ENCODE measurements around the gene TM9SF3.
"Not testable (repeated sequence)": the region's sequence is repeated elsewhere in the genome, so short reads cannot be mapped to it uniquely, and the experiment has no call there.

Gene TM9SF3

DNA sequence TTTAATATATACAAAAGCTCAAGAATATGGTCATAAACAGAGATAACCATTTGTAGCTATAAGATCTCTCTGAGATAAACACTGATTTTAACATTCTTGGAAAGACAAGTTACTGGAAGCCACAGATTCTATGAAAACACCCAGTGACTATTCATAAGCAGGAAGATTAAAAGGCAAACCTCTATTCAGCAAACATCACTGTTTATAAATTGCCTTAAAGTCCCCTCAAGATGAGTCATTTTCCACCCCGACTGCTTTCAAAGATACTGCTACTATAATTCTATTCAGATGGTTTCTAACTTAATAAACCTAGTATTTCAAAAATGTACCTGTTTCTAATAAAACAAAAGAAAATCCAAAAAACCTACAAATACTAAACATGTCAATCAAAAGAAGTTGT lies 21.0 kb downstream of the TM9SF3 start:
- DNase-seq: no peak

DNA sequence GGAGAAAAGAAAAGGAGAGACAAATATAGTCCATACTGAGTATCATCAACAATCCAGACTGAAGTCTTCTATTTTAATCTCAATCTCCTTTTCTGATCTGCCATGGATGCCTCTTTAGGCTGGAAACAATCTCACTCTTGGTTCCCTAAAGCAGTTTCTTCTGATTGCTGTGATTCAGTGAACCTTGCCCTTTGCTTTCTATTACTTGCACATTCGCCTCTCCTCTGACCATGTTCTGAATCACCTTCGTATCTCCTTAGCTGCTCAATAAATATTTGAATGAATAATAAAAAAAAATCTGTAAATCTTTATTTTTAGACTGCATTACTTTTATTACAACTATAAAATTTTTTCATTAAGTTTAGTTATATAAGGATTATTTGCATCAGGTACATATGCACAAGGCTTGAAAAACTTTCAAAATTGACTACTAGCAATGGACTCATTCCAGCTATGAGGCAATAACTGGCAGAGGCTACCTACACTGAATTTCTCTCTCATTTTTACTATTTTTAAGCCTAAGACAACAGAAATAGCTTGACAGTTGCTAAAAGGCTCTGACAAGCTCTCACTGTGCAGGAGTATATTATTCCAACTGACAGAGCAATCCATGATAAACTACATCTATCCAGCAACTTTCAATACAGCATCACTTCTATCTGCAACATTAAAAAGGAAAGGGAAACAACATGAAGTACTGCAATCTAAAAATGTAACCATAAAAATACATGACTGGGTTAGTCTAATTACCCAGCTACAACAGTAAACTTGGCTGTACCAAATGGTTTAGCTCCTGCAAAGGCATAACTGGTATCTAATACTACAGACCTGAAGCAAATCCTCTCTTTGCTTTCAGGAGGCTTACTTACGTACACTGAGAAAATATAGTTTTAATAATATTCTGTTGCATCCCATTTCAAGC lies 25.6 kb downstream of the TM9SF3 start:
- DNase-seq: no peak

DNA sequence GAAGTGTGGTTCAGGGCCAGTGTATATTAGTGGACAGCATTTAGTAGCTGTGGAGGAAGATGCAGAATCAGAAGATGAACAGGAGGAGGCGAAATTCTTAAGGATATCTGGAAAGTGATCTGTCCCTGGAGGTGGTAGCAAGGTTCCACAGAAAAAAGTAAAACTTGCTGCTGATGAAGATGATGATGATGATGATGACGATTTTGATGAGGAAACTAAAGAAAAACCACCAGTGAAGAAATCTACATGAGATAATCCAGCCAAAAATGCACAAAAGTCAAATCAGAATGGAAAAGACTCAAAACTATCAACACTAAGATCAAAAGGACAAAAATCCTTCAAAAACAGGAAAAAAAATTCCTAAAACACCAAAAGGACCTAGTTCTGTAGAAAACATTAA lies 26.3 kb downstream of the TM9SF3 start:
- no peak for DNase-seq

DNA sequence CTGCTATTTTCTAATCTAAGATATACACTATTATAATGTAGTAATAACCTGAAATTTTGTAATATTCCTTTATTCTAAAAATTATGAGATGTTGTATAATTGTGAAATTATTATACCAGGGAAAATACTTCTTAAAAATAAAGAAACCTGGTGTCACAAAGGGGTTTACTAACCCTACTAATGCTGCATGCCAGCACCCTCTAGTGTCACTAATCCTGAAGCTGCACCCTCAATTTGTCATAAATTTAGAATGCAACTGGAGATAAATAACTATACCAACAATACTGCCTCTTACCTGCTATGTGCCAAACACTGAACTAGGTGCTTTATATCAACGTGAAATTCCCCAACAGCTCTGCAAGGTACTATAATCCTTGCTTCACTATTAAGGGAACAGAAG lies 30.8 kb downstream of the TM9SF3 start:
- DNase-seq: no peak

DNA sequence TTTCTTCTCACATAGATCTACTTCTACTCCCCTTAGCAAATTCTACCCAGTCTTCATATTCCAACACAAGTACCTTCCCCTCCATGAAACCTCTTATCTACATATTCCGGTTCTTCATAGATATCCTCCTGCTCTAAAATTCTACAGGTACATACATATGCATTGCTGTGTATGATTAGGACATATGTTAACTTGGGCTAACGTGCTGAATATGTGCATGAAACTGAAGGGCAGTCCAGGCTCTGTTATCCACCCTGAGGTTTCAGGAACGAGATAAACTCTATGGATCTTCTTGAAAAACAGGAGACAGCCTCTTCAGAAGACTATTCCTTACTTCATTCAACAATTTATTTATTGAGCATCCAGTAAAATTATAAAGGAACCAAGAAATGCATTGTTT lies 31.5 kb downstream of the TM9SF3 start:
- DNase-seq: no peak

DNA sequence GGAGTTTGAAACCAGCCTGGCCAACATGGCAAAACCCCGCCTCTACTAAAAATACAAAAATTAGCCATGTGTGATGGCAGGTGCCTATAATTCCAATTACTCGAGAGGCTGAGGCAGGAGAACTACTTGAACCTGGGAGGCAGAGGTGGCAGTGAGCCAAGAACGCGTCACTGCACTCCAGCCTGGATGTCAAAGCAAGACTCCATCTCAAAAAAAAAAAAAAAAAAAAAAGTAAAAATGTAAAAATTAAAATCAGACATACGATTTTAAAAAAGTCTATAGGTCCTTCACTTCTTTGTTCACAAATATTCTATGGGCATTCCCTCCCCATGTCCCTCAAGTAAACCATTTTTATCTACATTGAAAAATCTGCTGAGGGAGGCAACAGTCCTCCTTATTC lies 38.2 kb downstream of the TM9SF3 start:
- DNase-seq: no peak

DNA sequence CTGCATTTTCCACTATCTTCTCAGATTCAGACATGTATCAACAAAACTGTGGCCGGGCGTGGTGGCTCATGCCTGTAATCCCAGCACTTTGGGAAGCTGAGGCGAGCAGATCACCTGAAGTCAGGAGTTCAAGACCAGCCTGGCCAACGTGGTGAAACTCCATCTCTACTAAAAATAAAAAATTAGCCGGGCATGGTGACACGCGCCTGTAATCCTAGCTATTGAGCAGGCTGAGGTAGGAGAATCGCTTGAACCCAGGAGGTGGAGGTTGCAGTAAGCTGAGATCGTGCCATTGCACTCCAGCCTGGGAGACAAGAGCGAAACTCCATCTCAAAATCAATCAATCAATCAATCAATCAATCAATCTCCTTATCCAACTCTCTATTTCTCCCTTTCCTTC lies 41.3 kb downstream of the TM9SF3 start:
- not testable (repeated sequence) for DNase-seq

DNA sequence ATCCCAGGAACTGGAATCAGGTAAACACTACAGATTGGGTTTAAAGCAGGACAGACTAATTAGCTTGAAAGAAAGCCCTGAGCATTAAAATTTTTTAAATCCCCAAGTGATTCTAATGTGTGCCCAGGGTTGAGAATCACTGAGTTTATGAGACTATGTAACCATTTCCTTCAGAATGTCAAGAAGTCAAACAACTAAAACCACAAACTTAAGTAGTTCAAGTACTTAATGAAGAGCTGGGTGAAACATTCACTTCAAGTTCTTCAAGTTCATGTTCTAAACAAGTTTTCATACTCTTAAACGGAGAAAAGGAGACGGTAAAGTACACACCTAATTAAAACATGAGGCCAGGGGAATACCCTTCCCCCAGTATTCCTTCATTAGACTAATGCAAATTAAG lies 44.9 kb downstream of the TM9SF3 start:
- DNase-seq: no peak

DNA sequence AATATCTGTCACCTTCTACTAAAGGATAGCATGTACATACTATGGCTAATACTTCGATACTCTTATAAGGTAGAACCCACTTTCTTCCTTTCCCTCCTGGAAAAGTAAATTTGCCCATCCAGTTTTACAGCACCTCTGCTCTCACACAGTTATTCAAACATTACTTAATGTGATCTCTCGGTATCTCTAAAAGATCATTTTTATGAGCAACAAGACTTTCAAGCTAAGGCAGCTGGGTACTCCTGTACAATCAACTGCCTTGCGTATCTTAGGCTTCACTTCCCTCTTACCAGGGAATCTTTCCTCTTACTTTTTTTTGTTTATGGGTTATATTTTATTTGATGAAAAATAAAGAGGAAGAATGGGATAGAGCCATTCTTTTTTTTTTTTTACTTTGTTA lies 46.6 kb downstream of the TM9SF3 start:
- no peak for DNase-seq

DNA sequence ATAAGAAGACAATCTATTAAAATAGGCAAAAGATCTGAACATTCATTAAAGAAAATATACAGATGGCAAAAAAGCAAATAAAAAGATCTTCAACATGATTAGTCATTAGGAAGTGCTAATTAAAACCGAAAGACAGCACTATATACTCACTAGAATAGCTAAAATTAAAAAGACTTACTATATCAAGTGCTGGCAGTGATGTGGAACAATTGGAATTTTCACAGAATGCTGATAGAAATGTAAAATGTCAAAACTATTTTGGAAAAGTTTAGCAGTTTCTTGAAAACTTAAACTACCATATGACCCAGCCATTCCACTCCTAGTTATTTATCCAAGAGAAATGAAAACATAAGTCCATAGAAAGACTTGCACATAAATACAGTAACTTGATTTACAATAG lies 48.1 kb downstream of the TM9SF3 start:
- no peak for DNase-seq

DNA sequence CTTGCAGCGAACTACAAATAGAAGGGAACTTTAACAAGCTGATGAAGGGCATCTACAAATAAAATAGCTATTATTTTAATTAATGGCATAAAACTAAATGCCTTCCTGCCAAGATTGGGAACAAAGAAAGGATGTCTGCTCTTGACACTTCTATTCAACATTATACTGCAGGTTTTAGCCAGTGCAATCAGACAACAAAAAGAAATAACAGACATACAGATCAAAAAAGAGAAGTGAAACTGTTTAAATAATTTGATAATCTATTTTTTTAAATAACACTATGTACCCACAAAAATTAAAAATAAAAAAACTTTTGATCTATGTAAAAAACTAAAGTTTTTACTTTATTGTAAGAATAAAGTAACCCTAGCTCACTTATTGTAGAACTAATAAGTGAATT lies 50.7 kb downstream of the TM9SF3 start:
- no peak for DNase-seq

DNA sequence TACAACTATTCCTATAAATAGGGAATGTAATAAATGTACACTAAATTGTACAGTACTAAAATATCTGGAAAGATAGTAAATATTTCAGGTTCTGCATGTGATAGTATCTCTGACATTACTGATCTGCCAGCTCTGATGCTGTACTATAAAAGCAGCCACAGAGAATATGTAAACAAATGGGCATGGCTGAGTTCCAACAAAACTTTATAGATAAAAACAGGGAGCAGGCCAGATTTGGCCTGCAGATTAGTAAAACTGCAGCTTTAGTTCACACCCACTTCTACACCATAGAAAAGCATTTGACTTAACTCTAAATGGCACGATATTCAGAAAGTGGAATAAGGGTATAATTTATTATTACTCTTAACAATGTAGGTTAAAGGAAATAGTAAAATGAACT lies 54.3 kb downstream of the TM9SF3 start:
- DNase-seq: no peak

DNA sequence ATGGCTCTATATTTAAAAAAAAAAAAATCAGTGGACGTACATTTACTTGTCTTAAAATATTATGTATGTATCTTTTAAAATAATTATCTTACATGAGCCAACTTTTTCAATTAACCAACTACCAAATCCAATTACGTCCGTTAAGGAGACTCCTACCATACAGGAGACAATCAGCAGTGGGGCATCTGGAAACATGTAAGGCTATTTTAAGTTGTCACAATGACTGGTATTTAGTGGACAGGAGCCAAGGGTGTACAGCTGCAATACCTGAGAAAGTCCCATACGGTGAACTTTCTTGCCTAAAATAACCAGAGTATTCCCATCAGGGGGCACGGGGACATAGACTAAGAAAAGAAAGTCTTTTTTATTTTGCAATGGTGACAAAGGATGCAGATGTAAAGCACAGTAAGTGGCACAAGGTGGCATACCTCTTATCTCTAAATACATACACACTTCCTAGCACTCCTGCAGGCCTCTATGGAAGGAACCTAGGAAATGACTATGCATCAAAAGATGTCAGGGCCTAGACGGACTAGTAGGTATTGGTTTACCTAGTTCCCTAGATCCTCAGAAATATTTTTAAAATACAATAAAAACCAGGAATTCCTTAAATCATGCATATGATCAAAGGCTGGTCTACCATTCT lies 57.1 kb downstream of the TM9SF3 start:
- no peak for DNase-seq

DNA sequence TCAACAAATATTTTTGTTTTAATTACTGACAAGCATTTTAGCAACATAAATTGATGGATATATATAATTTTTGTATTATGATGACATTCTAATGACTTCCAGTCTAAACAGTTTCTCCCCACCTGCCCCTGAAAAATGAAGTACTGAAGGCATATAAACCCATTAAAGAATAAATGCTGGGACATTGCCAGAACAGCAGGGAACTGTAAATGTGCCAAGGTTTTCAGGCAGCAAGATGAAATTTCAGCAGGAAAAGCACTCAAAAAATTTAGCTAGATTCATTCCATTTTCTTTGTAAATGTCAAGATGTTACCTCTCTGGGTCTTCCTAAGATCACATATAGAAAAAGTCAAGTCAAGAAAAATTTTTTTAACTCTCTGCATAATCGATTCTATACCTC lies 62.1 kb downstream of the TM9SF3 start:
- no peak for DNase-seq

DNA sequence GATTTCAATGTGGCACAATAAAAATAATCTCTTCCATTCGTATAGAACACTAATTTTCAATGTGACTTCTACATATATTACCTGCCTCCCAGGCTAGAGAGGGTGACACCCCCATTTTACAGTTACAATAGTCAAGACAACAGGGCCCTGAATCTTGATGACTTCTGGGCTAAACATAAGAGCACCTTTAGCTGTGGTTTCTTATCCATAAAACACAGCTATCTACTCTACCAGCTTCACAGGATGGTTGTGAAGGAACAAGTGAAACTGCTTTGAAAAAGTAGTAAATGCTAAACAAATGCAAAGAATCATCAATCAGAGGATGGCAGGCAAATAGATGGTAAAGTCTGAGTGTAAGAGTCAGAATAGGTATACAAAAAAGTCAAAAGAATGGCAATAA lies 69.5 kb downstream of the TM9SF3 start:
- DNase-seq: no peak

DNA sequence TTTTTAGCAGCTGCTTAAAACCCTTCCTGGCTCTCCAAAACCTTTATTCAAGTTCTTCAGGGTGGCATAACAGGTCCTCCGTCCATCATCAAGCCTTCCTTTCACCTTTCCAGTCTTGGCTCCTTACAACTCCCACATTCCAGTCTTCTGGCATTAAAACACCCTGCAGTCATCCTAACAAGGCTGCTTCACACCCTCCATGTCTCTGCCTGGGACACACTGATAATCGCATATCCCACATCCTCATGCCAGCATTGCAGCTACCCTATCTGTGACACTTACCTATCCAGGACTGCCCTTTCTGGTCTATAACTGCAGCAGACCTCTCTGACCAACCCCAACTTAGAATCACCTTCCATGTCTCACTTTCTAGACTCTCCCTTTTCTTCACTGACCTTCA lies 70.5 kb downstream of the TM9SF3 start:
- no peak for DNase-seq

DNA sequence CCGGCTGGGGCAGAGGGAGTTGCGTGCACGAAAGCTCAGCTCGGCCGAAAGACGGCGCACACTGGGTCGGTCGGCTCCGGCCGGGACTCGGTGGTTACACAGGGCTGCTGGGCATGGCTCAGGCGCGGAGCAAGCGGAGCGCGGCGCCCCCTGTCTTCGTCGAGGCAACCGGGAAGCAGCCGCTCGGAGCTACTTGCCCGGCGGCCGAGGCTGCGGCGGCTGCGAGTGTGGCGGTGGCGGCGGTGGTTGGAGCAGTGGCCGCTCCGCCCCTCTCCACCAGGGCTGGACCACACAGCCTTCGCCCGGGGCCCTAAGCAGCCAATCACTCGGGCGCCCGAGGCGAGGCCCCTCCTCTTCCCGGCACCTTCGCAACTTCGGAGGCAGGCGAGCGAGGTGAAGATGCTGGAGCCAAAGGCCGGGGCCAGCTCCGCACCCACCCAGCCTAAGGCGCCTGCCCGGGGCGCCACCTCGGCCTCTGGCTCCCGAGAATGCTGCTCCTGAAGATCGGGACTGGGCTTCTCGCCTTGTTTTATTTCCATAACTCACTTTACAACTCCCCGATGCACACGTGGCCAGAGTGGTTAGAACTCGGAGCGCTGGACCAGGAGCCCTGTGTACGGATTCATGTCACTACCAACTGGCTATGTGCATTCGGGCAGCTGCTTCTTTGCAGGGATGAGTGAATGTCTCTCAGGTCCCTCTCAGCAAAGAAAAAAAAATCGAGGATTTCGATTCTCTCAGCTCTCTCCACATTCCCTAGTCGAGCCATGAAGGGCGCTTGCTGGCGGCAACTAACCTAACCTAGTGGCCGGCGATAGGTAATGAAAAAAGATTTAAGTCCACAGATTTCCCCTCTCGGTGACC lies 72.9 kb downstream of the TM9SF3 start, which contains the start of gene TLL2:
TSS of gene TLL2 (minus strand) at position 229 of the 864 bp plus-strand sequence. CDS start 241 bp downstream, outside the sequence.
- peak; percentile 20 for DNase-seq

DNA sequence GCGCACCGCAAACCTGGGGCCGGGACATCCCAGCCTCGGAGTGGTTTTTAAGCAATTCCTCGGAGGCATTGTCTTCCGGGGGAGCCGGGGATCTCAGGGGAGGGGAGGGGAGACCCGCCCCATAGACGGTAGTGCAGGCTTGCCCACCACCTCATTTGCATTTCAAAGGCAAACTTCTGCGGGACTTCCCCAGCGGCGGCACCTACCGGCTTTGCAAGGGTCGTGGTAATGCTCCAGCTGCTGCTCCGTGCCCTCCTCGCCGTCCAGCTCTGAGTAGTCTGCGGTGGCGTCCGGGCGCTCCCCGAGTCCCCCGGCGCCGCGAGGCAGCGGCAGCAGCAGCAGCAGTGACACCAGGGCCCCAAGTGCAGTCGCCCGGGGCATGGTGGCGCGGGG lies 73.5 kb downstream of the TM9SF3 start:
- DNase-seq: peak; percentile 29

DNA sequence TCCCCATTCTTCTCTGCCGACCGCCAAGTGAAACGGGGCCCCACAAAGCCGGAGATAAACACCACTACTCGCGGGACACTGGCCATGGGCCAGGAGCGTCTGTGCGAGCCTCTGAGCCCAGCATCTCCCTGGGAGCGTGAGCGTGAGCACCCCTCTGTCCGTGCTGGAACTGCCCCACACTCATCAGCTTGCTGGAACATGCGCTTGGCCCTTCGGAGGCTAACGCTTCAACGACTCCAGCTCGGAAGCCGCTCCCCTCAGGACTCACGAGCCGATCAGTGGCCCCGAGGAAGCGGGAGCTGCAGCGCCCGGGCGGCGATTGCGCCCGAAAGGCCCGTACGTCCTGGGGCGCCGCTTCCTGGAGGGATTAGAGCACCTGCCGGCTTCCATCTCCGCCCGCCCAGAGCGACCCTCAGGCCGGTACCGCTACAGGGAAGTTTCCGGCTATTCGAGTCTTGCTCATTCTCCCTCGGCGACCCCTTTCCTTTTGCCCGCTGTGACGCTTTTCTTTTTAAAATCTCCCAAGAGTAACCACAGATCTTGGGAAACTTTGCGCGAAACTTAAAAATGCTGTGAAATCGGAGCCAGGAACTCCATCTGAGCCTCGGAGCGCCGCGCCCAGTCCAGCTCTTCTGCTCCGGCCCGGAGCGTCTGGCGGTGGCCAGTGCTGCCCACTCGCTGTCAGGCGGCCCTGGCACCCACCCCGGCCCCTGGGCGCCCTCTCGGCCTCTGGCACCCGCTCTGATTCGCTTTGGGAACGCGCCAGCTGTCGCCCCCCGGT lies 74.1 kb downstream of the TM9SF3 start:
- DNase-seq: no peak

DNA sequence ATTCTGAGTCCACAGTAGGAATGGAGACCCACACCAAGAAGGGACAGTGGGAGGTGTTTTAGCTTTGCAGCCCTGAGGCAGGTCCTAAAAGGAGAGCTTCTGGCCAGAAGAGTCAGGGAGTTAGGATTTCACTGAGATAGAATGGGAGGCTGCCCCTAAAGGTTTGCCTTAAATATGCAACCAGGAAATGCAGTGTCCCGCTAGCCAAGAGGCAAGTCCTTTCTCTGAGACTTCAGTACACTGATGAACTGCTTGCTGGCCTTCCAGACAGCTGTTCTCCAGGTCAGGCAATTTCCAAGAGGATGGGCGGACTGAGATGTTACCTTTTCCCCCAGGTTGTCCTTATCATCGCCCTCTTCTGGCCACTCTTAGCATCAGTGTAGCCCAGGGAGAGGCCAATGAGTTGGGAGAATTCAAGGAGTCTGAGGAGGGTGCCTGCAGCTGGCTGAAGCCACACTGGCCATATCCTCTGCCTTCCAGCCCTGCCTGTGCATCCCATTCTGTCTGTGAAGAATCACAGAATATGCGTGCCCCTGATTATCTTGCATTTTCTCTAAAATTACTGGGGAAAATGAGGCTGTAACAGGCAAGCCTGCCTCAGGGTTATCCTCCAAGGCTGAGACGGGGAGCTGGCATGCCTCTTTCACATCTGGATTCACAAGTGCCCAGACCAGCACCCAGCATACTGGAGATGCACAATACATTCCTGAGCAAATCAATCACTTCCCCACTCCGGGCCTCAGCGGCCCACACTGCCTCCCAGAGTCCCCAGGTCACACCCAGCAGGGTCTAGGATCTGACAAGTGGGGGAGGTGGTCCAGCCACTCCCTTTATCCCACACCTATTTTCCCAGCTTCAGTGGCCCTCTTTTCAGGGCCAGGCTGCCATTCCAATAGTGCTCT lies 75.5 kb downstream of the TM9SF3 start:
- DNase-seq: no peak

DNA sequence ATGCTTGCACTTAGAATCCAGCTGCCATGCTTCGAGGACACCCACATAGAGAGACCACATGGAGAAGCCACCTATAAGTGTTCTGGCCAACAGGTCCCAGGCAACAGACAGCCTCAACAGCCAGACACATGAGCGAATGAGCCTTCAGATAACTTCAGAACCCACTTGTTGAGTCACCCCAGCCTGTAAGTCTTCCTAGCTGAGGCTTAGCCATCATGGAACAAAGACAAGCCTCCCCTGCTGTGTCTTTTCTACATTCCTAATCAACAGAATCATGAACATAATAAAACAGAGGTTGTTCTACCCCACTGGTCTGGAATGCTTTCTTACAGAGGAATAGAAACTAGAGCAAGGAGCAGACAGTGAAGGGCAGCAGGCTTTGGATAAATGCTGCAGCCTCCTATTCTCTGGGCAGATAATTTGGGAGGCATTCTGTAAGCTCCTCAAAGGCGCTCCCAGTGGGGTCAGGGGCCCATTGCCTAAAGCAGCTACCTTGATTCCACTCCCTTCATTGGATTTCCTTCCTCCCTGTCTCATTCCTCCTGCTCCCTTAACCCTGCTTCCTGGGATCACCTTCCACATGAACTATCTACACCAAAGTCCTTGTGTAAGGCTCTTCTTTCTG lies 77.7 kb downstream of the TM9SF3 start:
- no peak for DNase-seq
